Mucosa of descending colon (tissue), 3 donors: ENCODE data around the gene UNCX. TPM values are rescaled to one million over a fixed set of nuclear protein-coding genes. Genes with fewer than 3 reads are reported as not detected.
A peak's percentile ranks its signal among the peaks of the same experiment; 100 is the strongest.

Experiments
- ATAC-seq: fragments of 200-7000 bp; cut with Tn5 transposase; one replicate; pipeline ENCODE4 v1.9.1; 2020; ENCODE audit warnings: mild to moderate bottlenecking, moderate library complexity
- DNase-seq, 3 donors: peaks; one replicate each; pipeline ENCODE4 v3.0.0-alpha.2; 2020
- H3K36me3 ChIP-seq: fragments of 200-600 bp; one replicate; pipeline ENCODE4 v1.8.0; 2021; ENCODE audit warnings: low read depth, mild to moderate bottlenecking
- H3K4me1 ChIP-seq: fragments of 200-600 bp; one replicate; pipeline ENCODE4 v1.8.0; 2021; ENCODE audit warnings: low read depth, mild to moderate bottlenecking
- H3K4me3 ChIP-seq: fragments of 200-600 bp; one replicate; pipeline ENCODE4 v1.8.0; 2021; ENCODE audit warnings: mild to moderate bottlenecking
- H3K9me3 ChIP-seq: fragments of 200-600 bp; one replicate; pipeline ENCODE4 v1.8.0; 2021; ENCODE audit warnings: mild to moderate bottlenecking
- CTCF ChIP-seq: fragments of 200-600 bp; IDR thresholded peaks from one replicate; pipeline ENCODE4 v1.8.0; 2022; ENCODE audit warnings: antibody characterized with exemption, mild to moderate bottlenecking
- intact Hi-C, 2 donors: fragments of 100-400 bp; cut with DNase I in 1 of 2; cut with micrococcal nuclease in 1 of 2; formaldehyde crosslinking; loops; one replicate each; pipeline versions ENCODE4 v1.11.0 to v1.11.1; 2022; cut with DNase I, micrococcal nuclease
- total RNA-seq, 3 donors: library from RNA; stranded (reverse); fragmentation: NEBNext Ultra II Directional in 2 of 3; extraction: Animal tissue kit (Norgen Biotek cat#: 25700) in 2 of 3; gene quantifications; one replicate each; pipeline versions ENCODE4 v1.2.1 to v1.2.4, GENCODE V29; 2021 to 2023
- donor health status: DM: no; HTN: no; CAD: no; lungs with moderate emphysema.
- donor health status: DM: no; HTN: no; CAD: no.
- donor health status: DM: no; HTN: yes; CAD: no.

Gene UNCX
- total RNA-seq, 3 donors from 2014 or later = not detected

DNA sequence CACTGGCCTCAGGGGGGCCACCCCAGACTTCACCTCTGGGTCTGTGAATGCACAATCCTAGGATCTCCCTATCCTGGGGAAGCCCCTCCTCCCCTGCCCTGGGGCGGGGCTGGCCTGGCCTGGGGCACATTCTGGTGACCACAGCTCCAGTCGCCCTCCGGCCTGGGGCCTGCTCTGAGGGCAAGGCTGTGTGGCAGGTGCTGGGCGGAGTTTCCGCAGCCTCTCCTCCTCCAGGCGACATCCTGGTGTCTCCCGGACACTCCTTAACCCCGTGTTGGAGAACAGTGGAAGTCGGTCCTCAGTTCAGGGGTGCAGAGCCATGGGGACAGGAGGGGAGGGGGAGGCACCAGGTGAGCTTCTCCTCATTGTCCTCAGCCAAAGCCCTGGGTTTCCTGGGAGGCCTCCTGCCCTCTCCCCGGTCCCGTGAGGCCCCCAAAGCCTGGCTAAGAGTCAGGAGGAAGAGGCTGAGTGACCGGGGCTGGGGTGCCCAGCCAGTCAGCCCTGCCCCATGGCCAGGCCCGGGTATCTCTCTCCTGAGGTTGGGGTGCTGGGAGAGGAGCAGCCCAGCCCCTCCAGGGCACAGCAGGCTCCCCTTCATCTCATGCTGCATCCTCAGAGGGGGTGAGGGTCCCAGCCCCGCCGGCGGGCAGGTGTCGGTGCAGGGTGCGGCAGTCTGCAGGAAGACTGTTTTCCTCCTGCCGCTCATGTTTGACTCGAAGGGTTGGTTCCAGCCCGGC, 22.6 kb downstream of the UNCX start:
- peak in 1 of 3 donors; percentile 33 for DNase-seq
- H3K4me1 ChIP-seq = no peaks in the 10 kb centered on the region
- intact Hi-C loops = no loop called here

DNA sequence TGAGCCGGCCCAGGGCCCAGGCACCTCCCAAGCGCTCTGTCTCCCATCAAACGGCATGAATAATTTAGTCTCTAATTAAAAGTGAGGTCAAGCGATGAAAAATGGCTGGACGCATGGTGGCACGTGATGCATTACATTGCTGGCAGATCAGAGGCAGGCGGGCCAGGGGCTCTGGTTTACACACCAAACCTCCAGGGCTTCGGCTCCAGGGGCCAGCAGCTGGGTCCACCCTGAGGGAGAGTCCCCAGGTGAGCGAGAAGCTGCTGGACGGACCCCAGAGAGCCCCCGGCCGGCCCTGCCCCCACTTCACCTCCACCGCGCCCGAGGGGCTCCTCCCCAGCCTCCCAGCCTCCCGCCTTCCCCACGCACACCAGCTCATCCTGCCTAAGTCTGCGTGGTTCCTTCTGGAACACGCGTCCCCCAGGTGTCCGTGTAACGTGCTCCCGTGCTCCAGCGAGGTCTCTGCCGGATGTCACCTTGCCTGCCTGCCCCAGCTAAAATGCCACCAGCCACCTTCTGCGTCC, 23.2 kb downstream of the UNCX start:
- Histone ChIP-seq H3K36me3 (no peaks in the 10 kb centered on the region), H3K9me3 (no peaks in the 10 kb centered on the region), H3K4me3 (no peak overlapping the region), H3K4me1 (no peaks in the 10 kb centered on the region)
- intact Hi-C loops = no loop called here
- ATAC-seq (no peak), DNase-seq (peak in 1 of 3 donors; percentile 27)
- no peak for TF ChIP-seq CTCF

More for the DNA sequence above, 22.6 kb downstream of the UNCX start:
- Histone ChIP-seq H3K4me3 (no peak overlapping the region), H3K36me3 (no peaks in the 10 kb centered on the region), H3K9me3 (no peaks in the 10 kb centered on the region)
- ATAC-seq = peak; percentile 57
- TF ChIP-seq CTCF = no peak

DNA sequence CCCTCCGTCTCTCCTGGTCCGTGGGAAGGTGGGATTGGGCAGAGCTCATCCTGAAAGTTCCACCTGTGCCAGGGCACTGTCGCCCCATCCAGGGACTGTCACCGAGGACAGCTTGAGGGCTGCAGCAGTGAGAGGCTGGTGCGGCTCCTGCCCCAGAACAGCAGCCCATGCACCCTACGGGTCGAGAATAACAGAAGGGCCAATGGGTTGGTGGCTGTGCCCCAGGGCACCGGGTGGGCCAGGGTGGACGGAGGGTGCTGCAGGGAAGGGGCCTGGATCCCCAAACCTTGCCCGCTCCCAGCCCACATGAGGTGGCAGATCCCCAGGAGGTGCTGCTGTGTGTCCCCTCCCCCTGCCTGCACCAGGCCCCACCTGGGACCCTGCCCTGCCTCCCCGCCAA, 23.9 kb downstream of the UNCX start:
- peak in 1 of 3 donors; percentile 30 for DNase-seq
- intact Hi-C loops = no loop called here

GRCh38 chr7:1257221-1257620, 24.5 kb downstream of the UNCX start:
- TF ChIP-seq CTCF = no peak
- ATAC-seq = no peak
- Histone ChIP-seq H3K9me3 (no peaks in the 10 kb centered on the region), H3K4me3 (no peak overlapping the region), H3K36me3 (no peaks in the 10 kb centered on the region), H3K4me1 (no peaks in the 10 kb centered on the region)
- intact Hi-C loops = no loop called here
- DNase-seq = peak in 1 of 3 donors; percentile 15

More for the DNA sequence above, 23.9 kb downstream of the UNCX start:
- no peak for TF ChIP-seq CTCF
- H3K4me1 ChIP-seq = no peaks in the 10 kb centered on the region
- H3K4me3 ChIP-seq = no peak overlapping the region
- no peaks in the 10 kb centered on the region for H3K36me3 ChIP-seq
- ATAC-seq = no peak
- no peaks in the 10 kb centered on the region for H3K9me3 ChIP-seq

DNA sequence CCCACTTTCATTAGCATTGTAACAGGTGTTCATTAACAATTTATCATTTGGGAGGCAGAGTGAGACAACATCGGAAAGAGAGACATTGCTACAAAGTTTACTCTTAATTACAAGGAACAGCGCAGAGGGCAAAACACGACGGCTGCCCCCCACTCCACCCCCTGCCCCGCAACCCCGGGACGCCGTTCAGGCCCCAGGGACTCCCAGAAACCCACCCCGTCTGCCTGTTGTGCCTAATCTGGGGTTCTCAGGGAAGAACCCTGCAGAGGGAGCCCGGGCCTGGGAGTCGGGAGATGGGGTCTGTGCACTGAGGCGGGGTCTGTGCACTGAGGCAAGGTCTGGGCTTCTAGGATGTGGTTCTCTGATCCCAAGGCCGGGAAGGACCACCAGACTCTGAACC, 25.2 kb downstream of the UNCX start:
- no peaks in the 10 kb centered on the region for H3K36me3 ChIP-seq
- intact Hi-C loops = no loop called here
- ATAC-seq = no peak
- peak in 1 of 3 donors; percentile 31 for DNase-seq
- H3K4me1 ChIP-seq = no peaks in the 10 kb centered on the region
- no peak overlapping the region for H3K4me3 ChIP-seq
- no peak for TF ChIP-seq CTCF
- no peaks in the 10 kb centered on the region for H3K9me3 ChIP-seq
